Liver (tissue), 9 donors: ENCODE data around the gene IKZF1. TPM values are rescaled to one million over a fixed set of nuclear protein-coding genes. Genes with fewer than 3 reads are reported as not detected.

ENCODE experiments used
- DNase-seq: peaks from one replicate; pipeline ENCODE4 v3.0.0-alpha.2; 2017; ENCODE audit warnings: low spot score
- H3K27ac ChIP-seq, 2 donors: one replicate each; pipeline ENCODE4 v1.7.0; 2013; ENCODE audit warnings: inconsistent platforms in 2 of 2, low read length in 2 of 2, control low read depth in 1 of 2, low read depth in 1 of 2, mild to moderate bottlenecking in 1 of 2
- H3K27me3 ChIP-seq, 4 donors: one replicate each; pipeline versions ENCODE4 v1.6.1 to v1.7.0; 2013; ENCODE audit warnings: low read length in 3 of 4, inconsistent platforms in 1 of 4, mild to moderate bottlenecking in 1 of 4, moderate library complexity in 1 of 4; ENCODE audit not compliant: control insufficient read depth in 4 of 4, insufficient read depth in 4 of 4
- H3K36me3 ChIP-seq, 4 donors: one replicate each; pipeline versions ENCODE4 v1.6.1 to v1.7.0; 2013; ENCODE audit warnings: low read length in 3 of 4, mild to moderate bottlenecking in 3 of 4, low read depth in 1 of 4, moderate library complexity in 1 of 4; ENCODE audit not compliant: control insufficient read depth in 4 of 4, insufficient read depth in 3 of 4
- H3K4me1 ChIP-seq, 4 donors: one replicate each; pipeline versions ENCODE4 v1.6.1 to v1.7.0; 2013; ENCODE audit warnings: low read length in 3 of 4, mild to moderate bottlenecking in 3 of 4, moderate library complexity in 1 of 4; ENCODE audit not compliant: control insufficient read depth in 4 of 4, insufficient read depth in 4 of 4
- H3K4me3 ChIP-seq, 3 donors: one replicate each; pipeline versions ENCODE4 v1.6.1 to v1.7.0; 2013; ENCODE audit warnings: low read length in 3 of 3, control low read depth in 1 of 3, low read depth in 1 of 3, mild to moderate bottlenecking in 1 of 3
- H3K9ac ChIP-seq, 2 donors: one replicate each; pipeline ENCODE4 v1.7.0; 2013; ENCODE audit warnings: low read length in 2 of 2, mild to moderate bottlenecking in 2 of 2, moderate library complexity in 2 of 2, control low read depth in 1 of 2, low read depth in 1 of 2
- H3K9me3 ChIP-seq, 4 donors: one replicate each; pipeline versions ENCODE4 v1.6.1 to v1.7.0; 2013; ENCODE audit warnings: low read length in 3 of 4; ENCODE audit not compliant: control insufficient read depth in 4 of 4
- CTCF ChIP-seq: fragments of 150-350 bp; IDR thresholded peaks from 2 replicates; pipeline ENCODE4 v1.5.1; 2017; ENCODE audit warnings: improper control_type of control experiment, low read depth, low read length; ENCODE audit not compliant: missing input control
- EGR1 ChIP-seq, 2 donors: IDR thresholded peaks; 2 replicates each; pipeline ENCODE4 v1.6.1; 2016 to 2018; ENCODE audit warnings: antibody characterized with exemption in 2 of 2, low read depth in 2 of 2
- FOXA2 ChIP-seq: IDR thresholded peaks from 2 replicates; pipeline ENCODE4 v1.6.1; 2016; ENCODE audit warnings: antibody characterized with exemption
- GABPA ChIP-seq, 2 donors: IDR thresholded peaks in 1 of 2; conservative IDR thresholded peaks in 1 of 2; 2 replicates each; pipeline ENCODE4 v1.6.1; 2016; ENCODE audit warnings: antibody characterized with exemption in 2 of 2, mild to moderate bottlenecking in 1 of 2, moderate library complexity in 1 of 2
- JUND ChIP-seq, 2 donors: IDR thresholded peaks; 2 replicates each; pipeline ENCODE4 v1.6.1; 2016; ENCODE audit warnings: antibody characterized with exemption in 2 of 2
- MAX ChIP-seq: IDR thresholded peaks from 2 replicates; pipeline ENCODE4 v1.6.1; 2016; ENCODE audit warnings: antibody characterized with exemption
- NR2F2 ChIP-seq: IDR thresholded peaks from 2 replicates; pipeline ENCODE4 v1.6.1; 2016; ENCODE audit warnings: antibody characterized with exemption
- RAD21 ChIP-seq, 2 donors: IDR thresholded peaks; 2 replicates each; pipeline ENCODE4 v1.6.1; 2016; ENCODE audit warnings: antibody characterized with exemption in 2 of 2, mild to moderate bottlenecking in 2 of 2
- REST ChIP-seq: IDR thresholded peaks from 2 replicates; pipeline ENCODE4 v1.6.1; 2016; ENCODE audit warnings: antibody characterized with exemption, mild to moderate bottlenecking
- RXRA ChIP-seq, 2 donors: IDR thresholded peaks; 2 replicates each; pipeline ENCODE4 v1.6.1; 2017 to 2018; ENCODE audit warnings: antibody characterized with exemption in 2 of 2, mild to moderate bottlenecking in 1 of 2
- SP1 ChIP-seq: IDR thresholded peaks from 2 replicates; pipeline ENCODE4 v1.6.1; 2018; ENCODE audit warnings: antibody characterized with exemption, mild to moderate bottlenecking
- TAF1 ChIP-seq: conservative IDR thresholded peaks from 2 replicates; pipeline ENCODE4 v1.6.1; 2016; ENCODE audit warnings: antibody characterized with exemption, mild to moderate bottlenecking
- YY1 ChIP-seq: IDR thresholded peaks from 2 replicates; pipeline ENCODE4 v1.6.1; 2016; ENCODE audit warnings: antibody characterized with exemption, mild to moderate bottlenecking
- WGBS: extraction: QIAGEN DNeasy Blood & Tissue Kit; methylation state at CpG from one replicate; pipeline ENCODE4 v1.1.7; 2013; 5-methylcytosine and 5-hydroxymethylcytosine counted together
- polyA plus RNA-seq, 2 donors: library from polyadenylated mRNA; stranded (reverse) in 1 of 2; unstranded in 1 of 2; fragments of 200-250 nt in 1 of 2; fragments of >200 nt in 1 of 2; fragmentation: Nextera tagmentation in 1 of 2; extraction: Ambion mirVana in 1 of 2; gene quantifications; one replicate each; pipeline versions ENCODE4 v1.2.1 to v1.2.3, GENCODE V29; 2013 to 2015
- total RNA-seq, 2 donors: library from RNA; depleted of rRNA; stranded (reverse); fragments of >200 nt; gene quantifications; one replicate each; pipeline ENCODE4 v1.2.3, GENCODE V29; 2014
- TF ChIP-seq, protein P1 (sequence below): IDR thresholded peaks from 2 replicates; pipeline ENCODE4 v1.6.1; 2016; ENCODE audit warnings: antibody characterized with exemption
- TF ChIP-seq, protein P2 (sequence below): IDR thresholded peaks from 2 replicates; pipeline ENCODE4 v1.6.1; 2016; ENCODE audit warnings: antibody characterized with exemption
- donor health status: healthy.
- donor health status: healthy.
- donor health status: healthy.
- donor health status: healthy.
- donor health status: healthy.

Gene IKZF1
- total and polyA plus RNA-seq, 4 donors, result 1.6 to 43.5 (median 6.2) TPM

DNA sequence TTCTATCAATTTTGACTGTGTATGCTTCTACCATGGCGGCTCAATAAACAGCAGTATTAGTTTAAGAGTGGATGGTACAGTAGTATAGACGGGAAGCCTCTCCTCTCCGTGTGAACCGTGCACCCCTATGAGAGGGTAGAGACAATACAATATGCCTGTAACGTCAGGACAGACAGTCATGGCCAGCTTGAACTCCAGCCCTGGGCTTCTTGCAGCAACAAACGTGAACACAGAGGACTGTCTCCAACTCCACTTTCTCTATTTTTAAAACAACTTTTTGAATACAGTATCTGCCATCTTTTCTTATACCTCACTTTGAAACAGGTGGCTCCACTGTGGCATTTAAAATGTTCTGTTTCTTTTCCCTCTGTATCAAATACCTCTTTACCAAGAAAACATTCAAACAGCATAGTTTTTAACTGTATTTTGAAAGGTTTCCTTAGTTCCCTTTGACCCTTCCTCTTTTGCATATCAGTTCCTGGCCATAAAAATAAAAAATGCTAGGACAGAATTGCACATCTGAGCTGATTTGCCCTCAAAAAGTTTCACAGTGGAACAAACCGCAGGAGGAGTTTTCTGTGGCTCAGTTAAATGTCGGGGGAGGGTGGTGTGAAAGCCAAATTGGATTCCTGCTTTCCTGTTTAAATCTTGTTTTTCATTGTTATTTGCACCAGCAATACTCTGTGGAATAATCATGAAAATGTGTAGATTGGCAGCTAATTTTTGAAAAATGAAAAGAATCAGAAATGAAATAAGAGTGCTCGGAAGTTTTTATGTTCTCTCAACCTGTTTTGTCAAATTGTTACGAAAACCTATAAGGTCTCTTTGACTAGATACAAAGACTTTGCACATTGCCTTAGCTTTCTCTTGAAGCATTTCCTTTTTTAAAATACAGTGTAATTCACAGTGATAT, 8.0 kb downstream of the IKZF1 start:
- DNase-seq, result no peak
- 49% methylated on average over 10 of the region's 10 CpGs for WGBS
- peak overlapping the region in 1 of 2 donors; percentile 19 for H3K27ac ChIP-seq
- no peak overlapping the region for H3K4me3 ChIP-seq
- no peak overlapping the region for H3K9ac ChIP-seq
- no peaks in the 10 kb centered on the region for H3K36me3 ChIP-seq
- H3K27me3 ChIP-seq, result peaks cover 0 to 6% (median 2%) of the 10 kb centered on the region in 4 donors
- TF ChIP-seq MAX, result no peak
- no peak for TF ChIP-seq JUND (IDR thresholded peaks at IDR 0.05)
- TF ChIP-seq REST, result no peak
- TF ChIP-seq, protein P1, sequence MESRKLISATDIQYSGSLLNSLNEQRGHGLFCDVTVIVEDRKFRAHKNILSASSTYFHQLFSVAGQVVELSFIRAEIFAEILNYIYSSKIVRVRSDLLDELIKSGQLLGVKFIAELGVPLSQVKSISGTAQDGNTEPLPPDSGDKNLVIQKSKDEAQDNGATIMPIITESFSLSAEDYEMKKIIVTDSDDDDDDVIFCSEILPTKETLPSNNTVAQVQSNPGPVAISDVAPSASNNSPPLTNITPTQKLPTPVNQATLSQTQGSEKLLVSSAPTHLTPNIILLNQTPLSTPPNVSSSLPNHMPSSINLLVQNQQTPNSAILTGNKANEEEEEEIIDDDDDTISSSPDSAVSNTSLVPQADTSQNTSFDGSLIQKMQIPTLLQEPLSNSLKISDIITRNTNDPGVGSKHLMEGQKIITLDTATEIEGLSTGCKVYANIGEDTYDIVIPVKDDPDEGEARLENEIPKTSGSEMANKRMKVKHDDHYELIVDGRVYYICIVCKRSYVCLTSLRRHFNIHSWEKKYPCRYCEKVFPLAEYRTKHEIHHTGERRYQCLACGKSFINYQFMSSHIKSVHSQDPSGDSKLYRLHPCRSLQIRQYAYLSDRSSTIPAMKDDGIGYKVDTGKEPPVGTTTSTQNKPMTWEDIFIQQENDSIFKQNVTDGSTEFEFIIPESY, result no peak
- TF ChIP-seq, protein P2, sequence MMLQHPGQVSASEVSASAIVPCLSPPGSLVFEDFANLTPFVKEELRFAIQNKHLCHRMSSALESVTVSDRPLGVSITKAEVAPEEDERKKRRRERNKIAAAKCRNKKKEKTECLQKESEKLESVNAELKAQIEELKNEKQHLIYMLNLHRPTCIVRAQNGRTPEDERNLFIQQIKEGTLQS, result no peak
- no peak for TF ChIP-seq NR2F2
- TF ChIP-seq RXRA (IDR thresholded peaks at IDR 0.05), result no peak
- no peak for TF ChIP-seq YY1
- no peak for TF ChIP-seq GABPA (IDR thresholded peaks at IDR 0.05 in 1 of 2, conservative IDR thresholded peaks at IDR 0.05 in 1 of 2)
- no peak for TF ChIP-seq CTCF
- no peak for TF ChIP-seq FOXA2
- TF ChIP-seq EGR1 (IDR thresholded peaks at IDR 0.05; ENCODE audit: low read depth in 2 of 2), result no peak
- no peak for TF ChIP-seq TAF1
- no peak for TF ChIP-seq RAD21 (IDR thresholded peaks at IDR 0.05)
- TF ChIP-seq SP1, result no peak
- no peaks in the 10 kb centered on the region for H3K9me3 ChIP-seq
- no peaks in the 10 kb centered on the region for H3K4me1 ChIP-seq
